ENCODE results near the gene TGIF2. TPM values are rescaled to one million over a fixed set of nuclear protein-coding genes. Genes with fewer than 3 reads are reported as not detected.
A peak's percentile ranks its signal among the peaks of the same experiment; 100 is the strongest.

Gene TGIF2
- total and polyA plus RNA-seq, 9 of the 15 experiments (the other 6 are each of a cell fraction or from before 2014, with no cell fraction given), result 6.8 to 27.8 (median 15.7) TPM

DNA sequence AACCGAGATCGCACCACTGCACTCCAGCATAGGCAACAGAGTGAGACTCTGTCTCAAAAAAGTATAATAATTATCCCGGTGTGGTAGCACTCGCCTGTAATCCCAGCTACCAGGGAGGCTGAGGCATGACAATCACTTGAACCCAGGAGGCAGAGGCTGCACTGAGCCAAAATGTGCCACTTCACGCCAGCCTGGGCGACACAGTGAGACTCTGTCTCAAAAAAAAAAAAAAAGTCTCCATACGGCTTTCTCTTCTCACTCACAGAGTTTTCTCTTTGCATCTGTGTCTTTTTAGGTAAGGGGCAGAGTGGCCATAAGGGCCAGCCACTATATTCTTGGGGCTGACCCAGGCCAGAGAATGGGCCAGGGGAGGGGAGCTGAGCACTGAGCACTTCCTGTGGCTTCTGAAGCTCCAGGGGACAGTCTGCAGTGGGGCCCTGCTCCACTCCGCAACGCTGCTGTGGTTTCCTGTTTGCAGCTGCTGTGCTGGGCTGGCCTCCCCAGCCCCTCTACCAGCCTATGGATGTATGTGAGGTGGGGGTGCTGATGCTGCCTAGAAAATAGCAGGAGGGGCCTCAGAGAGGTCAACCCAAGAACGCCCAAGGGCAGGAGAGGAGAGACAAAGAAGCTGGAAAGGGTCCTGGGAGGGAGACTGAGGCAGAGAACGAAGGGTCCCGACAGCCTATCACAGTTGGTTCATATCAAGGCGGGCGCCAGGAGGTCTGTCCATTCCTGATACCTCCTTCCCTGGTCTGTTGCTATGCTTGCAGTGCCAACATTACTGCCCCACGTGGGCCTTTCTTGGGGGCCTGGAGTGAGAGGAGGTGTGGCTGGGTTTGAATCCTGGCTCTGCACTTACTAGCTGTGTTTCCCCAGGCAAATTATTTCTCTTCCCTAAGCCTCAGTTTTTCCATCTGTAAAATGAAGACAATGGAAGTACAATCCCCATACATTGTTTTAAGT lies 56.6 kb downstream of the TGIF2 start:
- no peaks in the 10 kb centered on the region for H4K20me1 ChIP-seq (replicated peaks; ENCODE audit: control insufficient read depth, insufficient read depth, low read length)
- H3K9me1 ChIP-seq (ENCODE audit: control insufficient read depth, insufficient read depth, low read length), result no peaks in the 10 kb centered on the region
- peaks cover 0 to 3% of the 10 kb centered on the region in 2 experiments; a peak in 1 of 5 replicates for H3K4me1 ChIP-seq (replicated peaks in 1 of 2; ENCODE audit: control insufficient read depth in 2 of 2, insufficient read depth in 2 of 2, low read length in 2 of 2)
- H3K9ac ChIP-seq (ENCODE audit: insufficient read depth in 1 of 2, low read depth in 2 of 2, low read length in 2 of 2), result peak overlapping the region in 1 of 2 experiments; percentile 58; a peak in 2 of 4 replicates
- no peaks in the 10 kb centered on the region for H3K79me2 ChIP-seq (ENCODE audit: control insufficient read depth, insufficient read depth, low read length)
- WGBS (ENCODE audit: insufficient coverage, low coverage, missing lambda C conversion rate), result 43% methylated on average over 15 of the region's 15 CpGs
- no peak for TF ChIP-seq CBX5 (IDR thresholded peaks at IDR 0.05; ENCODE audit: borderline replicate concordance, low read depth)
- TF ChIP-seq SIRT6 (IDR thresholded peaks at IDR 0.05; ENCODE audit: low read depth, low read length), result no peak
- 0 out of 2 replicates have a peak, but pooled peaks have one; percentile 20 for TF ChIP-seq GABPA (tag; conservative IDR thresholded peaks at IDR 0.05; ENCODE audit: low read depth)
- TF ChIP-seq, protein P1, sequence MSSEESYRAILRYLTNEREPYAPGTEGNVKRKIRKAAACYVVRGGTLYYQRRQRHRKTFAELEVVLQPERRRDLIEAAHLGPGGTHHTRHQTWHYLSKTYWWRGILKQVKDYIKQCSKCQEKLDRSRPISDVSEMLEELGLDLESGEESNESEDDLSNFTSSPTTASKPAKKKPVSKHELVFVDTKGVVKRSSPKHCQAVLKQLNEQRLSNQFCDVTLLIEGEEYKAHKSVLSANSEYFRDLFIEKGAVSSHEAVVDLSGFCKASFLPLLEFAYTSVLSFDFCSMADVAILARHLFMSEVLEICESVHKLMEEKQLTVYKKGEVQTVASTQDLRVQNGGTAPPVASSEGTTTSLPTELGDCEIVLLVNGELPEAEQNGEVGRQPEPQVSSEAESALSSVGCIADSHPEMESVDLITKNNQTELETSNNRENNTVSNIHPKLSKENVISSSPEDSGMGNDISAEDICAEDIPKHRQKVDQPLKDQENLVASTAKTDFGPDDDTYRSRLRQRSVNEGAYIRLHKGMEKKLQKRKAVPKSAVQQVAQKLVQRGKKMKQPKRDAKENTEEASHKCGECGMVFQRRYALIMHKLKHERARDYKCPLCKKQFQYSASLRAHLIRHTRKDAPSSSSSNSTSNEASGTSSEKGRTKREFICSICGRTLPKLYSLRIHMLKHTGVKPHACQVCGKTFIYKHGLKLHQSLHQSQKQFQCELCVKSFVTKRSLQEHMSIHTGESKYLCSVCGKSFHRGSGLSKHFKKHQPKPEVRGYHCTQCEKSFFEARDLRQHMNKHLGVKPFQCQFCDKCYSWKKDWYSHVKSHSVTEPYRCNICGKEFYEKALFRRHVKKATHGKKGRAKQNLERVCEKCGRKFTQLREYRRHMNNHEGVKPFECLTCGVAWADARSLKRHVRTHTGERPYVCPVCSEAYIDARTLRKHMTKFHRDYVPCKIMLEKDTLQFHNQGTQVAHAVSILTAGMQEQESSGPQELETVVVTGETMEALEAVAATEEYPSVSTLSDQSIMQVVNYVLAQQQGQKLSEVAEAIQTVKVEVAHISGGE (CRISPR knock-in tag; IDR thresholded peaks at IDR 0.05), result peak in 1 of 3 experiments; percentile 26; a peak in 1 of 6 replicates
- H3K4me2 ChIP-seq (ENCODE audit: insufficient read depth, low read length), result no peak overlapping the region
- H3K27ac ChIP-seq (ENCODE audit: extremely low read depth, low read depth, low read length), result no peak overlapping the region
- in situ Hi-C loops (cut with MboI) (no loop called here), intact Hi-C loops (cut with micrococcal nuclease) (no loop called here)
- H3K36me3 ChIP-seq (ENCODE audit: control insufficient read depth, insufficient read depth, low read length), result no peaks in the 10 kb centered on the region
- no peaks in the 10 kb centered on the region for H3K9me3 ChIP-seq (replicated peaks; ENCODE audit: control insufficient read depth, insufficient read depth, low read depth, low read length)
- FAIRE-seq (no peak), ATAC-seq (peak; percentile 34; the same call in 1 of the 3 replicates), DNase-seq (ENCODE audit: extremely low read depth in 1 of 4, low spot score in 3 of 4) (no peak)
- no peaks in the 10 kb centered on the region; a peak in 1 of 5 replicates for H3K27me3 ChIP-seq (ENCODE audit: control insufficient read depth in 2 of 2, insufficient read depth in 2 of 2, low read length in 2 of 2)
- no peak overlapping the region for H3K4me3 ChIP-seq
- CTCF ChIA-PET (ENCODE audit: low intra/inter-chr PET ratio), result no interaction called here
- BruUV-seq (replicated peaks), result no TSS peak
- POLR2A ChIA-PET, result interaction anchor here (0.6 to 0.7 kb wide), 2 partner anchors 138 to 145 kb away, joined by 3 read pairs; no protein-coding TSS in a partner anchor
- no peak overlapping the region for H2AFZ ChIP-seq (ENCODE audit: low read depth, low read length)

Measured in K562 (cell line).